HAP-1 (cell line): Measurements from ENCODE around the gene SETD4.

Source experiments
- DNase-seq, 2 experiments: peaks; one replicate each; pipeline ENCODE4 v3.0.0-alpha.2; 2016 to 2020; ENCODE audit warnings: low spot score in 2 of 2
- H3K27me3 ChIP-seq: fragments of 250-450 bp; sonication (Bioruptor Pico); 2 replicates; pipeline ENCODE4 v1.5.1; 2020; ENCODE audit warnings: low read depth, mild to moderate bottlenecking, moderate library complexity
- H3K36me3 ChIP-seq: fragments of 250-450 bp; sonication (Bioruptor Pico); replicated peaks from 2 replicates; pipeline ENCODE4 v1.5.1; 2020; ENCODE audit warnings: mild to moderate bottlenecking
- H3K4me1 ChIP-seq: fragments of 250-450 bp; sonication (Bioruptor Pico); 2 replicates; pipeline ENCODE4 v1.5.1; 2020; ENCODE audit warnings: mild to moderate bottlenecking
- H3K4me3 ChIP-seq: fragments of 250-450 bp; sonication (Bioruptor Pico); 2 replicates; pipeline ENCODE4 v1.5.1; 2020; ENCODE audit warnings: mild to moderate bottlenecking, moderate library complexity
- H3K9me3 ChIP-seq: fragments of 250-450 bp; sonication (Bioruptor Pico); 2 replicates; pipeline ENCODE4 v1.5.1; 2020; ENCODE audit warnings: mild to moderate bottlenecking, moderate library complexity
- in situ Hi-C: fragments of 300-500 bp; cut with MboI; formaldehyde crosslinking; loops from 3 replicates; pipeline ENCODE4 v1.14.3; 2020; ENCODE audit warnings: low sequenced_read_pairs, inconsistent platforms, mixed read lengths

The SETD4 gene

DNA sequence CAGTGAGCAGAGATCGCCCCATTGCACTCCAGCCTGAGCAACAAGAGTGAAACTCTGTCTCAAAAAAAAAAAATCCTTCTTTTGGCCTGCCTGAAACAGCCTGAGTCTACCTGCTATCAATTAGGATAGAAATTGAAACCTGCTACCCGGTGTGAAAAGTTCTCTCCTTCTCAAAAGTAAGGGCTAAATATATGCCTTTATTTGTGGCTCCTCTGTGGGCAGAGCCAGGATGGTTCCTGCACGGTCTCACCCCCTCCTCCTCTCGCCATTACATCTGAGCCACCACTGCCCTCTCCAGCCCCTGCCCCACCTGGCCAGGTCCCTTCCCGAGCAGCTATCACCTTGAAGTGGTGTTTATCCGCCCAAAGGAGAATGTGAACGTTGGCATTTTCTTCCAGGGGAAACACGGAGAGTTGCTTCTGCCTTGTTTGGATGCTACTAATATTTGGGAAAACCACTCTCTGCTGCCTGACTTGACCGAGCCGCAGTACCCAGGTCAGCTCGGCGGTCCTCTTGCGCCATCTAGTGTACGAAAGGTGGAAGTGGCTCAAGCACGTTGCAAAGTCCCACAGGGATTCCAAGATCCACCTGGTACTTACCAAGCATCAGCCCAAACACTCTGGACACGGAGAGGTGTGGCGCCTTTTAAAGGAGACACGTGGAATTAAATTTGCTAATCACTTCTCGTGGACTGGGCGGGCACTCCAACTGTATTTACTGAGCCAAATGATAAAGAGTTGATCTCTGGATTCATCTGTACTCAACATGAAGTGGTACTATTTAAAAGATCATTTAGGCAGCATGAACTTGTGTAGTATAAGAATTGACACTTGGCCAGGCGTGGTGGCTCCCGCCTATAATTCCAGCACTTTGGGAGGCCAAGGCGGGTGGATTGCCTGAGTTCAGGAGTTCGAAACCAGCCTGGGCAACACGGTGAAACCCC, 31.9 kb downstream of the SETD4 start:
- no peak overlapping the region for H3K4me3 ChIP-seq
- peak; percentile 60 to 78 for DNase-seq
- in situ Hi-C loops = loop anchor here (10.0 kb wide), 1 partner anchor 1284 kb away; no protein-coding TSS in a partner anchor

GRCh38 chr21:36027347-36027746, 33.0 kb downstream of the SETD4 start:
- Histone ChIP-seq H3K4me3 (no peak overlapping the region), H3K36me3 (no peaks in the 10 kb centered on the region), H3K9me3 (no peaks in the 10 kb centered on the region), H3K4me1 (no peaks in the 10 kb centered on the region), H3K27me3 (no peaks in the 10 kb centered on the region)
- in situ Hi-C loops = loop anchor here (10.0 kb wide), 1 partner anchor 1283 kb away; no protein-coding TSS in a partner anchor
- no peak for DNase-seq

More for the DNA sequence above, 31.9 kb downstream of the SETD4 start:
- Histone ChIP-seq H3K9me3 (no peaks in the 10 kb centered on the region), H3K36me3 (no peaks in the 10 kb centered on the region), H3K4me1 (no peaks in the 10 kb centered on the region), H3K27me3 (no peaks in the 10 kb centered on the region)

DNA sequence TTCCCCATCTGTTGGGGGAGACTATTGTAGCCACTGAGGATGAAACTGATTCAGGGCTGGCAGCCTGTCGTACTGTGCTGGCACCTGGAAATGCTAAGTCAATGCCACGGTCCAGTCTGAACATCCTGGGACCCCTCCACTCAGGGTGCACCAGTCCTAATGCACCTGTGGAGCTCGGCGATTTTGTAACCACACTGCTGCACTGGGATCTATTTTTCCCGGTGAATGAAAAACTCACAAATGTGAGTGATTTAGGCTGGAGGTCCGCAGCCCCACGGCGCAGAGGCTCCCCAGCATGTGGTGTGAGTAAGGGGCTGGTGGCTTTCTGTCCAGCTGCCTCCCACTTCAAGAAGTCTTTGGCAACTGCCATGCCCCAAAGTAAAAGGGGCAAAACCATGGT, 35.5 kb downstream of the SETD4 start:
- Histone ChIP-seq H3K27me3 (no peaks in the 10 kb centered on the region), H3K9me3 (no peaks in the 10 kb centered on the region), H3K4me1 (no peaks in the 10 kb centered on the region), H3K4me3 (no peak overlapping the region), H3K36me3 (no peaks in the 10 kb centered on the region)
- in situ Hi-C loops = loop anchor here (10.0 kb wide), 1 partner anchor 1280 kb away; no protein-coding TSS in a partner anchor
- DNase-seq = no peak

GRCh38 chr21:36023092-36023480, 37.2 kb downstream of the SETD4 start:
- Histone ChIP-seq H3K27me3 (no peaks in the 10 kb centered on the region), H3K4me1 (no peaks in the 10 kb centered on the region), H3K4me3 (no peak overlapping the region), H3K9me3 (no peaks in the 10 kb centered on the region), H3K36me3 (no peaks in the 10 kb centered on the region)
- in situ Hi-C loops = loop anchor here (10.0 kb wide), 1 partner anchor 1278 kb away; no protein-coding TSS in a partner anchor
- no peak for DNase-seq

GRCh38 chr21:36022427-36023091, 37.8 kb downstream of the SETD4 start:
- Histone ChIP-seq H3K4me3 (no peak overlapping the region), H3K36me3 (no peaks in the 10 kb centered on the region), H3K4me1 (no peaks in the 10 kb centered on the region), H3K27me3 (no peaks in the 10 kb centered on the region), H3K9me3 (no peaks in the 10 kb centered on the region)
- DNase-seq = no peak
- in situ Hi-C loops = loop anchor here (10.0 kb wide), 1 partner anchor 1278 kb away; no protein-coding TSS in a partner anchor

GRCh38 chr21:36021251-36021837, 39.0 kb downstream of the SETD4 start:
- DNase-seq = no peak
- Histone ChIP-seq H3K4me1 (no peaks in the 10 kb centered on the region), H3K4me3 (no peak overlapping the region), H3K36me3 (no peaks in the 10 kb centered on the region), H3K9me3 (no peaks in the 10 kb centered on the region), H3K27me3 (no peaks in the 10 kb centered on the region)
- in situ Hi-C loops = loop anchor here (10.0 kb wide), 1 partner anchor 1277 kb away; no protein-coding TSS in a partner anchor

- no peak for DNase-seq
- 0 out of 2 replicates have a peak, but pooled peaks cover 5% of the 10 kb centered on the region for H3K27me3 ChIP-seq
- H3K4me1 ChIP-seq = no peaks in the 10 kb centered on the region
- no peaks in the 10 kb centered on the region for H3K36me3 ChIP-seq
- in situ Hi-C loops = no loop called here
- no peak overlapping the region for H3K4me3 ChIP-seq
- H3K9me3 ChIP-seq = no peaks in the 10 kb centered on the region
Observed at GRCh38 chr21:36015045-36015444, 45.3 kb downstream of the SETD4 start.

DNA sequence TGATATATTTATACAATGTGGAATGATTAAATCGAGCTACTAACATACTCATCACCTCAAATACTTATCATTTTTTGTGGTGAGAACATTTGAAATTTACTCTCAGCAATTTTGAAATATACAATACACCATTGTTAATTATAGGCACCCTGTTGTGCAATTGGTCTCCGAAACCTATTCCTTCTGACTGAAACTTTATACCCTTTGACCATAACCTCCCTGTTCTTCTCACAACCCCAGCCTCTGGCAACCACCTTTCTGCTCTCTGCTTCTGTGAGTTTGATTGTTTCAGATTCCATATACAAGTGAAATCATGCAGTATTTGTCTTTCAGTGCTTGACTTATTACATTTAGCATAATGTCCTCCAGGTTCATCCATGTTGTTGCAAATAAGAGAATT, 49.5 kb downstream of the SETD4 start:
- in situ Hi-C loops = no loop called here
- DNase-seq = no peak
- Histone ChIP-seq H3K36me3 (no peaks in the 10 kb centered on the region), H3K4me3 (no peak overlapping the region), H3K9me3 (no peaks in the 10 kb centered on the region), H3K4me1 (no peaks in the 10 kb centered on the region), H3K27me3 (0 out of 2 replicates have a peak, but pooled peaks cover 4% of the 10 kb centered on the region)

GRCh38 chr21:36008505-36008904, 51.8 kb downstream of the SETD4 start:
- in situ Hi-C loops = no loop called here
- H3K9me3 ChIP-seq = no peaks in the 10 kb centered on the region

DNA sequence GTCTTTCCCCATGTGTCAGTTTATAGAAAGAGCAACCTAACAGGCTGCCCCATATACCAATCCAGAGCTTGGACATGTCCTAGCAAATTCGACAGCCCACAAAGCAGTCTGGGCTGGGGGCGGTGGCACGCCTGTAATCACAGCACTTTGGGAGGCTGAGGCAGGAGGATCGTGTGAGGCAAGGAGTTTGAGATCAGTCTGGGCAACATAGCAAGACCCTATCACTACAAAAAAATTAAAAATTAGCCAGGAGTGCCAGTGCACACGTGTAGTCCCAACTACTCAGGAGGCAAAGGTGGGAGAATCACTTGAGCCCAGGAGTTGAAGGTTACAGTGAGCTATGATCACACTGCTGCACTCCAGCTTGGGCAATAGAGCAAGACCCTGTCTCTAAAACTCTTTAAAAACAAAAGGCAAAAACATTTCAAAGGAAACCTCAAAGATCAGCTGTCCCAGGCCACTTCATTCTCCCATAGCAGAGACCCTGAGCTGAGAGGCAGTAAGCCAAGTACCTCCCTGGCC, 54.4 kb downstream of the SETD4 start:
- in situ Hi-C loops = no loop called here
- Histone ChIP-seq H3K27me3 (no peaks in the 10 kb centered on the region), H3K4me3 (no peak overlapping the region), H3K4me1 (no peaks in the 10 kb centered on the region), H3K36me3 (no peaks in the 10 kb centered on the region), H3K9me3 (no peaks in the 10 kb centered on the region)
- DNase-seq = no peak

More at GRCh38 chr21:36008505-36008904, 51.8 kb downstream of the SETD4 start:
- H3K36me3 ChIP-seq = no peaks in the 10 kb centered on the region
- no peak overlapping the region for H3K4me3 ChIP-seq
- no peak for DNase-seq
- no peaks in the 10 kb centered on the region for H3K27me3 ChIP-seq
- no peaks in the 10 kb centered on the region for H3K4me1 ChIP-seq

- H3K4me3 ChIP-seq = no peak overlapping the region
- DNase-seq = no peak
- in situ Hi-C loops = no loop called here
Observed at GRCh38 chr21:36005018-36005417, 55.3 kb downstream of the SETD4 start.

GRCh38 chr21:36004441-36004840, 55.9 kb downstream of the SETD4 start:
- H3K9me3 ChIP-seq = no peaks in the 10 kb centered on the region
- H3K4me1 ChIP-seq = no peaks in the 10 kb centered on the region
- no peak for DNase-seq
- H3K4me3 ChIP-seq = no peak overlapping the region
- H3K27me3 ChIP-seq = no peaks in the 10 kb centered on the region
- H3K36me3 ChIP-seq = no peaks in the 10 kb centered on the region
- in situ Hi-C loops = no loop called here

More at GRCh38 chr21:36005018-36005417, 55.3 kb downstream of the SETD4 start:
- Histone ChIP-seq H3K4me1 (no peaks in the 10 kb centered on the region), H3K9me3 (no peaks in the 10 kb centered on the region), H3K27me3 (no peaks in the 10 kb centered on the region), H3K36me3 (no peaks in the 10 kb centered on the region)

DNA sequence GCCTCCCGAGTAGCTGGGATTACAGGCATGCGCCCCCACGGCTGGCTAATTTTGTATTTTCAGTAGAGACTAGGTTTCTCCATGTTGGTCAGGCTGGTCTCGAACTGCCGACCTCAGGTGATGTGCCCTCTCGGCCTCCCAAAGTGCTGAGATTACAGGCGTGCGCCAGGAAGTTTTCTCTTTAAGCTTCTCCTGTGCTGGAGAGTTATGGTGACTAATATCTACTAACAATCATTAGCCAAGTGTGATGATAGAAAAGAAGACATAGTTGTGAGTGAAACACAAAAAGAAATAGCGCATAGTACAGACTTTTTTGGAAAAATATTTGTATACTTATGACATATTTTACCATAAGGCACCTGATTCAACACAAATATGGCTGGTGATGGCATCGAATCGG, 56.5 kb downstream of the SETD4 start:
- H3K4me3 ChIP-seq = no peak overlapping the region
- no peaks in the 10 kb centered on the region for H3K9me3 ChIP-seq
- H3K4me1 ChIP-seq = no peaks in the 10 kb centered on the region
- no peak for DNase-seq
- in situ Hi-C loops = no loop called here
- H3K36me3 ChIP-seq = no peaks in the 10 kb centered on the region
- no peaks in the 10 kb centered on the region for H3K27me3 ChIP-seq
